Body of pancreas (tissue), 4 donors: ENCODE results near the gene MRAS. TPM values are rescaled to one million over a fixed set of nuclear protein-coding genes. Genes with fewer than 3 reads are reported as not detected.

ENCODE experiments used
- ATAC-seq: fragments of 150-250 bp; one replicate; pipeline ENCODE4 v1.9.1; 2016
- DNase-seq, 4 donors: peaks; one replicate each; pipeline ENCODE4 v3.0.0-alpha.2; 2019
- H3K27ac ChIP-seq, 4 donors: fragments of 200-600 bp; sonication (generic); 1 replicate in 3 of 4; 2 replicates in 1 of 4; pipeline versions ENCODE4 v1.5.1 to v1.6.1; 2016 to 2019; ENCODE audit warnings: mild to moderate bottlenecking in 1 of 4, mixed read lengths in 1 of 4, moderate library complexity in 1 of 4
- H3K27me3 ChIP-seq, 2 donors: fragments of 200-600 bp; sonication (generic); one replicate each; pipeline ENCODE4 v1.6.0; 2016; ENCODE audit warnings: mild to moderate bottlenecking in 1 of 2
- H3K36me3 ChIP-seq, 2 donors: fragments of 200-600 bp; sonication (generic); replicated peaks in 1 of 2; 2 replicates each; pipeline ENCODE4 v1.5.1; 2016; ENCODE audit warnings: low read depth in 2 of 2; ENCODE audit not compliant: insufficient read depth in 1 of 2
- H3K4me1 ChIP-seq: fragments of 200-600 bp; sonication (generic); one replicate; pipeline ENCODE4 v1.6.0; 2016
- H3K4me3 ChIP-seq, 2 donors: fragments of 200-600 bp; sonication (generic); 1 replicate in 1 of 2; 2 replicates in 1 of 2; pipeline ENCODE4 v1.5.1; 2016 to 2019
- H3K9me3 ChIP-seq, 3 donors: fragments of 200-600 bp; sonication (generic); 1 replicate in 2 of 3; 2 replicates in 1 of 3; pipeline ENCODE4 v1.5.1; 2016
- CTCF ChIP-seq, 7 experiments: fragments of 450-650 bp in 4 of 7; fragments of 200-600 bp in 3 of 7; sonication (generic) in 3 of 7; IDR thresholded peaks; one replicate each; pipeline ENCODE4 v1.5.1; 2016 to 2019; ENCODE audit warnings: antibody characterized with exemption in 7 of 7
- POLR2A ChIP-seq, 3 donors: fragments of 450-650 bp; IDR thresholded peaks; one replicate each; pipeline ENCODE4 v1.6.1; 2016; ENCODE audit warnings: antibody characterized with exemption in 3 of 3, mild to moderate bottlenecking in 2 of 3
- WGBS, 2 donors: methylation state at CpG; one replicate each; pipeline ENCODE4 v1.1.5; 2017; 5-methylcytosine and 5-hydroxymethylcytosine counted together
- intact Hi-C: fragments of 100-400 bp; cut with DNase I; formaldehyde crosslinking; loops from one replicate; pipeline ENCODE4 v1.15.1; 2023
- total RNA-seq, 2 donors: library from RNA; depleted of rRNA; stranded (reverse); fragments of >200 nt; gene quantifications; one replicate each; pipeline ENCODE4 v1.1.0, GENCODE V29; 2016

Gene MRAS
- total RNA-seq, 2 donors from 2014 or later, result 9.9 to 20.1 TPM

- Histone ChIP-seq H3K27ac (no peak overlapping the region), H3K4me3 (no peak overlapping the region), H3K36me3 (no peaks in the 10 kb centered on the region), H3K4me1 (no peaks in the 10 kb centered on the region), H3K27me3 (no peaks in the 10 kb centered on the region), H3K9me3 (peaks cover 0 to 21% (median 0%) of the 10 kb centered on the region in 3 donors)
- intact Hi-C loops, result no loop called here
- TF ChIP-seq POLR2A (IDR thresholded peaks at IDR 0.05) (no peak), CTCF (IDR thresholded peaks at IDR 0.05) (no peak)
- ATAC-seq (no peak), DNase-seq (no peak)
These were observed 39.6 kb upstream of the MRAS start for GRCh38 chr3:138308783-138309182.

- intact Hi-C loops, result no loop called here
- H3K36me3 ChIP-seq, result no peaks in the 10 kb centered on the region
- no peak overlapping the region for H3K27ac ChIP-seq
- H3K4me3 ChIP-seq, result no peak overlapping the region
- whole genome bisulfite sequencing, 2 donors, result 70% methylated on average over 4 of the region's 4 CpGs
- ATAC-seq (no peak), DNase-seq (no peak)
- peaks cover 0 to 21% (median 0%) of the 10 kb centered on the region in 3 donors for H3K9me3 ChIP-seq
- H3K4me1 ChIP-seq, result no peaks in the 10 kb centered on the region
- TF ChIP-seq CTCF (IDR thresholded peaks at IDR 0.05) (no peak), POLR2A (IDR thresholded peaks at IDR 0.05) (no peak)
- H3K27me3 ChIP-seq, result no peaks in the 10 kb centered on the region
These were observed 37.9 kb upstream of the MRAS start for GRCh38 chr3:138310494-138310893.

GRCh38 chr3:138314751-138315150 lies 33.6 kb upstream of the MRAS start:
- WGBS, 2 donors, result 59 to 67% methylated on average over 1 of the region's 1 CpG
- intact Hi-C loops, result no loop called here
- ATAC-seq, result no peak
- Histone ChIP-seq H3K9me3 (peaks cover 0 to under 1% (median 0%) of the 10 kb centered on the region in 3 donors), H3K27me3 (no peaks in the 10 kb centered on the region), H3K27ac (no peak overlapping the region), H3K4me1 (no peaks in the 10 kb centered on the region), H3K36me3 (no peaks in the 10 kb centered on the region), H3K4me3 (no peak overlapping the region)
- TF ChIP-seq POLR2A (IDR thresholded peaks at IDR 0.05) (no peak), CTCF (IDR thresholded peaks at IDR 0.05) (no peak)
- no peak for DNase-seq

- no peaks in the 10 kb centered on the region for H3K27me3 ChIP-seq
- WGBS, 2 donors, result 90 to 94% methylated on average over 1 of the region's 1 CpG
- H3K9me3 ChIP-seq, result no peaks in the 10 kb centered on the region
- DNase-seq, result no peak
- no peaks in the 10 kb centered on the region for H3K36me3 ChIP-seq
- H3K27ac ChIP-seq, result no peak overlapping the region
- intact Hi-C loops, result no loop called here
- TF ChIP-seq POLR2A (IDR thresholded peaks at IDR 0.05) (no peak), CTCF (IDR thresholded peaks at IDR 0.05) (no peak)
- no peak overlapping the region for H3K4me3 ChIP-seq
- no peaks in the 10 kb centered on the region for H3K4me1 ChIP-seq
- ATAC-seq, result no peak
These were observed 30.7 kb upstream of the MRAS start for GRCh38 chr3:138317687-138318086.

GRCh38 chr3:138323971-138324370 lies 24.4 kb upstream of the MRAS start:
- H3K27ac ChIP-seq, result no peak overlapping the region
- DNase-seq, result no peak
- H3K4me1 ChIP-seq, result peaks cover 7% of the 10 kb centered on the region
- intact Hi-C loops, result no loop called here
- no peak for ATAC-seq
- TF ChIP-seq CTCF (IDR thresholded peaks at IDR 0.05) (no peak), POLR2A (IDR thresholded peaks at IDR 0.05) (no peak)
- no peaks in the 10 kb centered on the region for H3K9me3 ChIP-seq
- no peaks in the 10 kb centered on the region for H3K36me3 ChIP-seq
- H3K4me3 ChIP-seq, result no peak overlapping the region
- no peaks in the 10 kb centered on the region for H3K27me3 ChIP-seq
- WGBS, 2 donors, result 65% methylated on average over 4 of the region's 4 CpGs
